Breast epithelium (tissue), 4 donors: ENCODE results near the gene WFIKKN1. TPM values are rescaled to one million over a fixed set of nuclear protein-coding genes. Genes with fewer than 3 reads are reported as not detected.

Experiments
- DNase-seq, 2 donors: peaks; one replicate each; pipeline ENCODE4 v3.0.0-alpha.2; 2019; ENCODE audit warnings: low spot score in 2 of 2
- H3K27ac ChIP-seq, 2 donors: fragments of 200-600 bp; sonication (generic) in 1 of 2; one replicate each; pipeline ENCODE4 v1.5.1; 2016 to 2019; ENCODE audit warnings: mild to moderate bottlenecking in 1 of 2
- H3K27me3 ChIP-seq, 2 donors: fragments of 200-600 bp; sonication (generic) in 1 of 2; one replicate each; pipeline versions ENCODE4 v1.5.1 to v1.6.0; 2017 to 2019; ENCODE audit warnings: control low read depth in 1 of 2, mild to moderate bottlenecking in 1 of 2
- H3K36me3 ChIP-seq: fragments of 200-600 bp; one replicate; pipeline ENCODE4 v1.5.1; 2019
- H3K4me1 ChIP-seq, 2 donors: fragments of 200-600 bp; sonication (generic); one replicate each; pipeline ENCODE4 v1.5.1; 2016 to 2019; ENCODE audit warnings: control low read depth in 1 of 2
- H3K4me3 ChIP-seq, 3 donors: fragments of 200-600 bp; sonication (generic); 1 replicate in 2 of 3; 2 replicates in 1 of 3; pipeline ENCODE4 v1.5.1; 2016 to 2019; ENCODE audit warnings: mild to moderate bottlenecking in 3 of 3, moderate library complexity in 2 of 3
- H3K9me3 ChIP-seq, 2 donors: fragments of 200-600 bp; sonication (generic) in 1 of 2; one replicate each; pipeline ENCODE4 v1.5.1; 2016 to 2019; ENCODE audit warnings: control low read depth in 1 of 2
- CTCF ChIP-seq, 3 donors: fragments of 450-650 bp; IDR thresholded peaks; one replicate each; pipeline ENCODE4 v1.5.1; 2016 to 2017; ENCODE audit warnings: antibody characterized with exemption in 3 of 3, mild to moderate bottlenecking in 3 of 3, moderate library complexity in 3 of 3
- POLR2A ChIP-seq: fragments of 450-650 bp; IDR thresholded peaks from one replicate; pipeline ENCODE4 v1.6.1; 2016; ENCODE audit warnings: antibody characterized with exemption, mild to moderate bottlenecking, moderate library complexity
- POLR2AphosphoS5 ChIP-seq, 3 donors: sonication (generic); formaldehyde crosslinking; IDR thresholded peaks; one replicate each; pipeline ENCODE4 v1.6.1; 2017; ENCODE audit warnings: antibody characterized with exemption in 3 of 3
- intact Hi-C: fragments of 100-400 bp; cut with DNase I; formaldehyde crosslinking; loops from one replicate; pipeline ENCODE4 v1.15.1; 2023; ENCODE audit warnings: low total_unique reads
- total RNA-seq, 3 donors: library from RNA; depleted of rRNA; stranded (reverse); fragments of >200 nt; gene quantifications; one replicate each; pipeline ENCODE4 v1.1.0, GENCODE V29; 2016

Gene WFIKKN1
- total RNA-seq, 3 donors from 2014 or later, result 0.66 to 0.73 TPM; not detected in 1

- H3K27ac ChIP-seq, result no peak overlapping the region
- H3K4me1 ChIP-seq, result peaks cover 0 to 9% of the 10 kb centered on the region in 2 donors
- TF ChIP-seq POLR2AphosphoS5 (IDR thresholded peaks at IDR 0.05), result no peak
- TF ChIP-seq CTCF (IDR thresholded peaks at IDR 0.05), result no peak
- no peak for TF ChIP-seq POLR2A
- H3K27me3 ChIP-seq, result no peaks in the 10 kb centered on the region
- no peaks in the 10 kb centered on the region for H3K9me3 ChIP-seq
- peaks cover 10% of the 10 kb centered on the region for H3K36me3 ChIP-seq
- intact Hi-C loops, result no loop called here
- DNase-seq, result no peak
- no peak overlapping the region for H3K4me3 ChIP-seq
Observed at GRCh38 chr16:674214-674881, 43.6 kb downstream of the WFIKKN1 start.

DNA sequence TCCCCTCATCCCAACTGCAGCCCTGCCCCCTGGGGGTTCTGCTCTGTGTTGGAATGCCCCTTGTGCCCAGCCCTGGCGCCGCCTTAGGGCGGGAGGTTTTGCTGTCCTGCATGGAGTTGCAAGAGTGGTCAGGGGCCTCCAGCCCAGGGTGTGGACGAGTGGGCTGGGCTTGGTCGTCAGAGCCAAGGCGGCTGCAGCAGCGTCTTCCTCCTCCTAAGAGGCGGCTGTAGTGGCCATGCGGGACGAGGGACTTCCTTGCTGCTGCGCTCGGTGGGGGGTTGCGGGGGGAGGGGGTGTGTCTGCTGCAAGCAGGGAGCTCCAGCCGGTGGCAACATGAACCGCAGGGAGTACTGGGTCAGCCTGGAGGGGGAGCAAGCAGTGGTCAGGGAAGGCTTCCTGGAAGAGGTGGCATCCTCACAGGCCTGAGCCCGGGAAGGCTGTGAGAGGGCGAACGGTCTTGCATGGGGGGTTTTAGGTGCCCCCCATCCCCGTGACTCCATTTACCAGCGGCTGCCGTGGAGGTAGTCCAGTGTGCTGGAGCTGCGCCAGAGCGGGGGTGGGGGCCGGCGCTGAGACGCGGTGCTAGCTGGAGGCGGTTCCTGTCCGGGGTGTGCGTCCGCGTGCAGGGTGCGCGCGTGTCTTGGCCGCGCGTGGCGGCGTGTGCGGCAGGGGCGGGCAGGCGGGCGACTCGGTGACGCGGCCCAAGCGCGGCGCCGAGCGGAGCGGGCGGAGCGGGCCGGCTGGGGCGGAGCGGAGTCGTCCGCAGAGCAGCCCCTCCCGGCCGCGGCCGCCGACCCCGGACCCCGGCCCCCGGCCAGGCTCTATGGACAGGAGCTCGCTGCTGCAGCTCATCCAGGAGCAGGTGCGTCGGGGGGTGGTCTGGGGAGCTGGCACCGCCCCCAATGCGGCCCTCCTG is 44.4 kb downstream of the WFIKKN1 start, which contains the start of gene RHBDL1:
TSS of gene RHBDL1 (plus strand) at position 704 of the 916 bp plus-strand sequence. CDS start at position 824, 120 bp downstream.
- Histone ChIP-seq H3K9me3 (no peaks in the 10 kb centered on the region), H3K4me1 (peaks cover 0 to 9% of the 10 kb centered on the region in 2 donors), H3K4me3 (peak within 1 kb of the TSS; percentile 25 to 67 (median 33)), H3K27ac (peak within 1 kb of the TSS in 1 of 2 donors; percentile 7), H3K27me3 (no peaks in the 10 kb centered on the region), H3K36me3 (peaks cover 7% of the 10 kb centered on the region)
- no peak for DNase-seq
- intact Hi-C loops, result no loop called here
- no peak for TF ChIP-seq CTCF (IDR thresholded peaks at IDR 0.05)
- TF ChIP-seq POLR2AphosphoS5 (IDR thresholded peaks at IDR 0.05), result no peak
- TF ChIP-seq POLR2A, result no peak

DNA sequence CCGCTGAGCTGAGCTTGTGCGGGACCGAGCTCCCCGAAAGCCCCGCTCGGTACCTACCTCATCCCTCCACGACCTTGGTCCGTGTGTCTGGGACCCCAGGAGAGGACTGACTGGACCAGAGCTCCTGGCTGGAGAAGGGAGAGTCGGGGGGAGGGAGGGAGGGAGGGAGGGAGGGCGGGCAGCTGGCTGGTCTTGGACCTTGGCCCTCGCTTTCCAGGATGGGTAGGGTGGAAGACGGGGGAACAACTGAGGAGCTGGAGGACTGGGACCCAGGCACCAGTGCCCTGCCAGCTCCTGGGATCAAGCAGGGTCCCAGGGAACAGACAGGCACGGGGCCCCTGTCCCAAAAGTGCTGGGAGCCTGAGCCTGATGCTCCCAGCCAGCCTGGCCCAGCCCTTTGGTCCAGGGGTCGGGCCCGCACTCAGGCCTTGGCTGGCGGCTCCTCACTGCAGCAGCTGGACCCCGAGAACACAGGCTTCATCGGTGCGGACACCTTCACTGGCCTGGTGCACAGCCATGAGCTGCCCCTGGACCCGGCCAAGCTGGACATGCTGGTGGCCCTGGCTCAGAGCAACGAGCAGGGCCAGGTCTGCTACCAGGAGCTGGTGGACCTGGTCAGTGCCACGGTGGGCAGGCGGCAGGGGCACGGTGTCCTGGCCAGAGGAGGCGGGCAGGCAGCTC is 45.2 kb downstream of the WFIKKN1 start:
- no peaks in the 10 kb centered on the region for H3K9me3 ChIP-seq
- DNase-seq, result no peak
- peaks cover 2 to 11% of the 10 kb centered on the region in 2 donors for H3K4me1 ChIP-seq
- intact Hi-C loops, result no loop called here
- TF ChIP-seq POLR2AphosphoS5 (IDR thresholded peaks at IDR 0.05) (no peak), POLR2A (no peak), CTCF (IDR thresholded peaks at IDR 0.05) (no peak)
- H3K27me3 ChIP-seq, result no peaks in the 10 kb centered on the region
- H3K36me3 ChIP-seq, result peaks cover 6% of the 10 kb centered on the region
- H3K4me3 ChIP-seq, result peak overlapping the region; percentile 25 to 67 (median 33)
- peak overlapping the region in 1 of 2 donors; percentile 7 for H3K27ac ChIP-seq

- H3K4me3 ChIP-seq, result peak overlapping the region in 1 of 3 donors; percentile 39
- H3K9me3 ChIP-seq, result no peaks in the 10 kb centered on the region
- H3K4me1 ChIP-seq, result peaks cover 7 to 16% of the 10 kb centered on the region in 2 donors
- H3K27me3 ChIP-seq, result no peaks in the 10 kb centered on the region
- H3K27ac ChIP-seq, result no peak overlapping the region
- DNase-seq, result no peak
- intact Hi-C loops, result no loop called here
- peaks cover 6% of the 10 kb centered on the region for H3K36me3 ChIP-seq
- TF ChIP-seq POLR2A (no peak), CTCF (IDR thresholded peaks at IDR 0.05) (no peak), POLR2AphosphoS5 (IDR thresholded peaks at IDR 0.05) (no peak)
Observed at GRCh38 chr16:676565-676902, 45.7 kb downstream of the WFIKKN1 start.
